GM06990 (cell line): ENCODE measurements around the gene RPS10.

Experiments used
- DNase-seq: peaks from one replicate; pipeline ENCODE4 v3.0.0-alpha.2; 2011; ENCODE audit not compliant: insufficient read length; ENCODE audit errors: extremely low read depth
- H3K27me3 ChIP-seq: replicated peaks from 2 replicates; pipeline ENCODE4 v1.6.0; 2011; ENCODE audit warnings: low read length; ENCODE audit not compliant: control insufficient read depth, insufficient read depth
- H3K36me3 ChIP-seq: 2 replicates; pipeline ENCODE4 v1.5.1; 2011; ENCODE audit warnings: low read length; ENCODE audit not compliant: control insufficient read depth, insufficient read depth
- H3K4me3 ChIP-seq: replicated peaks from 2 replicates; pipeline ENCODE4 v1.5.1; 2011; ENCODE audit warnings: low read depth, mild to moderate bottlenecking, control low read depth, low read length
- CTCF ChIP-seq: IDR thresholded peaks from 2 replicates; pipeline ENCODE4 v1.5.1; 2011; ENCODE audit warnings: low read length, control low read depth, mild to moderate bottlenecking, inconsistent platforms; ENCODE audit not compliant: insufficient read depth, poor library complexity, severe bottlenecking

RPS10 gene

GRCh38 chr6:34457742-34458735 lies 32.2 kb upstream of the RPS10 start:
- Histone ChIP-seq H3K27me3 (no peaks in the 10 kb centered on the region; the same call in 1 of the 2 replicates), H3K4me3 (no peak overlapping the region), H3K36me3 (no peaks in the 10 kb centered on the region)
- no peak for TF ChIP-seq CTCF
- no peak for DNase-seq

- TF ChIP-seq CTCF: no peak
- Histone ChIP-seq H3K36me3 (no peaks in the 10 kb centered on the region), H3K4me3 (no peak overlapping the region), H3K27me3 (no peaks in the 10 kb centered on the region; the same call in 1 of the 2 replicates)
- DNase-seq: no peak
Measured at GRCh38 chr6:34457382-34457741, 31.5 kb upstream of the RPS10 start.

- TF ChIP-seq CTCF: no peak
- no peak overlapping the region for H3K4me3 ChIP-seq
- H3K36me3 ChIP-seq: no peaks in the 10 kb centered on the region
- DNase-seq: no peak
- no peaks in the 10 kb centered on the region for H3K27me3 ChIP-seq
Measured at GRCh38 chr6:34455831-34456230, 30.0 kb upstream of the RPS10 start.

GRCh38 chr6:34451192-34451591 lies 25.3 kb upstream of the RPS10 start:
- Histone ChIP-seq H3K4me3 (no peak overlapping the region), H3K27me3 (no peaks in the 10 kb centered on the region), H3K36me3 (no peaks in the 10 kb centered on the region)
- TF ChIP-seq CTCF: no peak
- DNase-seq: no peak

- no peak for TF ChIP-seq CTCF
- Histone ChIP-seq H3K4me3 (no peak overlapping the region), H3K27me3 (no peaks in the 10 kb centered on the region; the same call in 1 of the 2 replicates), H3K36me3 (no peaks in the 10 kb centered on the region)
- DNase-seq: no peak
Measured at GRCh38 chr6:34447910-34448309, 22.0 kb upstream of the RPS10 start.
